NCI-H748 treated with DMSO at 0.1 percent for 48 hours (cell line): ENCODE measurements around the gene CENPVL2.
A peak's percentile ranks its signal among the peaks of the same experiment; 100 is the strongest.
"Not testable (repeated sequence)": the region's sequence is repeated elsewhere in the genome, so short reads cannot be mapped to it uniquely, and the experiment has no call there.

ENCODE experiments used
- DNase-seq: peaks from one replicate; lab custom pipeline; 2025; lab: John Stamatoyannopoulos, UW

CENPVL2 gene

GRCh38 chrX:51682720-51683062 lies at the start of gene CENPVL2:
Gene CENPVL2 (minus strand): TSS chrX:51682831. CDS start chrX:51682831, 0 bp downstream.
- DNase-seq: not testable (repeated sequence)

DNA sequence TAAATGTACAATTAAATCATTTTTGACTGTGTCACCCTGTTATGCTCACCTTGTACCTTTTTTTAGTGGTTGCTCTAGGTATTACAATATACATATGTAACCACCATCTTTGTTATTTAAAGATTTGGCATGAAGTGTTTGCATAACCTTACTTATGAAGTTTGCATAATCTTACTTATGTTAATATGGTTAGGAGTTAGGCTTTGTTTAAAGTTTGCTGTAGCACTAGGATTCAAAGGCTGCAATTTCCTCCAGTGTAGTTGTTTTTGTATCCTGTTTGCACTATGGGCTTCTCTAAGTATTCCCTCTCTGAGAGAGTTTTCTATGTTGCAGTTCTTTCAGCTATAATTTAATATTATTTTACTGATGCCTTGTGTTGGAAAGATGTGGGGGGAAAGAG lies 45.6 kb upstream of the CENPVL2 start:
- no peak for DNase-seq

GRCh38 chrX:51712943-51713647 lies 30.5 kb upstream of the CENPVL2 start:
- not testable (repeated sequence) for DNase-seq

- not testable (repeated sequence) for DNase-seq
Observed at GRCh38 chrX:51710277-51711164, 27.9 kb upstream of the CENPVL2 start, which contains the start of gene CENPVL1. Gene CENPVL1 (plus strand): TSS chrX:51710512. CDS start chrX:51710512, 0 bp downstream.

GRCh38 chrX:51697397-51697796 lies 14.8 kb upstream of the CENPVL2 start:
- DNase-seq: no peak

- no peak for DNase-seq
Observed at GRCh38 chrX:51694254-51694653, 11.6 kb upstream of the CENPVL2 start.

DNA sequence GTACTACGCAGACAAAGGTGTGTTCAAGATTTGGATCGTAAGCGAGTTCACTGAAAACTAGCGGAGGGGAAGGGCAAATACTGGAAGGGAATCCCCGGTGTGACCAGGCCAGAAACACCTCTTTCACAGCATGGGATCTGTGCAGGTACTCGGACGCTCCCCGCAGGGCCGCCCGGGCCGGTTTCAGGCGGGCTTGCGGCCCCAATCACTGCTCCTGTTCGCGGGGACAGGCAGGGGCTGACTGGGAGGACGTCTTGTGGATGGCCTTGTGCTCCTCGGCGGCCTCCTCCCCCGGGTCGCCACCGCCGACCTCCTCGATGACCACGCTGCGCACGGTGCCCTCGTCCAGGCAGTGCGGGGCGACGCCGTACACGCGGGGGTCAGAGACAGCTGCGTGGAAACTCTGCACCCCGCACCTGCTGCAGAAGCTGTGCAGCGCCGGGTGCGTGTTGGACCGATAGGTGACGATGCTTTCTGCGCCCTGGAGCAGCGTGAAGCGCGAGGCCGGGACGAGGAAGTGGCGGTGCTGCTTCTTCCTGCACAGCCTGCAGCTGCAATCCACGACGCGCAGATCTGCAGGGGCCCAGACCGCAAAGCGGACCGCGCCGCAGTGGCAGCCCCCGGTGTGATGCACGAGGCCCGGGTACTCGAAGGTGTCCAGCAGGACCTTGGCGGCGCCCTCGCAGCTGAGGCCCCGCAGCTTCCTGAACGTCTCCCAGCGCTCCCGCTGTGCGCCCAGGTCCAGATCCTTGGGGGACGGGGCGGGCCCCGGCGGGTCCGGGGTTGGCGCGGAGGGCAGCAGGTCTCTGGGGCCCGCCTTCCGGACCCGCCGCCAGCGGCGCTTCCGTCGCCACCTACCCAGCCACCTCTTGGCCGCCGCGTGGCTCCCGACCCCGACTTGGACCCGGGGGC lies 567 bp downstream of the CENPVL2 start:
- not testable (repeated sequence) for DNase-seq

DNA sequence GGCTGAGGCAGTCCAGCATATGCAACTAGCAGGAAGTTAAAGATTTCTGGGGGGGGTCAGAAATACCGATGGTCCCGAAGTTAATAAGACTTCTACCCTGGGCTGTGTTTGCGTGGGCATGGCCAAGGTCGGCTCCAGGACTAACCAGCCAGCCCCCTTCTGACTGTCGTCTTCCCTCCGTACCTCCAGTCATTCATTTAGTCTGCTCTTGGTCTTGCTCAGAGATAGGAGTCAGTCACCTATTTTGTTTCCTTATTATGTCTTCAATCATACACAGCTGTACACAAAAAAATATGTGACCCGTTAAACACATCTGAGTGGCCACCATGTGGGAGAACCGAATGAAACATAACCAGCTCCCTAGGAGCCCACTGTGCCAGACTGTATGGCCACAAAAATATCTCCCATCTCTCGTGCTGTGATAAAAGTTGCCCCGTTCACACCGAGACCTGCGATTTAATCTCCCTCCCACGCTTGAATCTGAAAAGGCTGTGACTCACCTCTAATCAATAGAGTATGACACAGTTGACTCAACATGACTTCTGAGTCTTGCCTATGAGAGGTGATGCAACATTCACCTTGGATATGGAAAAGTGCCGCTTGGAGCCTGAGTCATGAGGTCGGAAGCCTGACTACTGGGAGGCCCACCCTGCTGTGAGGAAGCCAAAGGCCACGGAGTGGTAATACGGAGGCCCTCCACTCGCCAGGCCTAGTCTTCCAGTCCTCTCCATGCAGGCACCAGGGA lies 2.8 kb downstream of the CENPVL2 start:
- DNase-seq: not testable (repeated sequence)

DNA sequence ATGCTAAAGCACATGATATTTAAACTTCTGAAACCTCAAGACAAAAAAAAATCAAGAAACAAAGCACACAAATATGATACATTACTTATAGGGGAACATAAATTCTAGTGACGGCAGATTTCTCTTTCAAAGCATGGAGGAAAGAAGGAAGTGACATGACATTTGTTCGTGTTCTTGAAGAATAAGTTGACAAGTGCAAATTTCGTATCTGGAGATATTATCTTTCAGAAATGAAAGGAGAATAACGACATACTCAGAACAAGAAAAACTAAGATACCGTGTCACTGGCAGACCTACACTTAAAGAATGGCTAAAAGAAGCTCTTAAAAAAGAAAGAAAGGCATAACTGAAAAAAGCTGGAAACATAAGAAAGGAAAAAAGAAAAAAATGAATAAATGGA lies 16.6 kb downstream of the CENPVL2 start:
- no peak for DNase-seq

DNA sequence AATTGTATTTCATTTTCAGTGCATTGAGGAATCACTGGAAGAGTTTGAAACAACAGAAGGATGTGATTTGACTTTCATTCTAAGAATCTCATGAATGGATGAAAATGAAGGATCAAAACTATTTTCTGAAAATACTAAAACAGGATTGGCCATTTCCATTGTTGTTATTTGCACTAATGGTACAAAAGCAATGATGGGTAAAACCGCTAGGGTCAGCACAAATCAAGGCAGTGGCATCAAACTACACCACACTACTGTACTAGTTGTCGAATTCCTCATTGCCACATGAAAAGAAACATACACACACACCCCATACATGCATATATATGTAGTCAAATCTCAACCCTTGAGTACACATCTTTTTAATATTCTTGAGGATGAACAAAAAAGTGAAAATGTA lies 39.3 kb downstream of the CENPVL2 start:
- no peak for DNase-seq

DNA sequence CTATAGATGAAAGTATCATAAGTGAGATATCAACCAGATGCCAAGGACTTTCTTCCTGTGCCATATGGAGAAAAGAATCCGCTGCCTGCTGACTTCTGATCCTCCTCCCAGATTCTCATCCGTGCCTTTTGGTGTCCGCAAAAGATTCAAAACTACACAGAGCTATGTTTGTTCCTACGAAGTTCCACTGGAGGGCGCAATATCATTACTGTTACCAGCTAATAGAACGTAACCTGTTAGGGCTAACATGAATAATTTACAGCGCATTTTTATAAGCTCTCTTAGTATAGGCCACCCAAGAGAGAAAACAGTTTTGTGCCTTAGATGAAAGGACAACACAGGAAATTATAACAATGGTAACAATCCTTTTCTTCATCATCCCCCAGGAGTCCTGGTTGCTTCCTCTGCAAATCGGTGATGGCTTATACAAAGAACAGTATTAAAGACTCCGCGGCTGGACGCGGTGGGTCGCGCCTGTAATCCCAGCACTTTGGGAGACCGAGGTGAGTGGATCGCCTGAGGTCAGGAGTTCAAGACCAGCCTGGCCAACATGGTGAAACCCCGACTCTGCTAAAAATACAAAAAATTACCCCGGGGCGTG lies 41.1 kb downstream of the CENPVL2 start:
- DNase-seq: peak; percentile 55

- DNase-seq: not testable (repeated sequence)
Observed at GRCh38 chrX:51636511-51636910, 46.1 kb downstream of the CENPVL2 start.
